Naive thymus-derived CD8-positive, alpha-beta T cell (primary cell): ENCODE data around the gene ZNF333. TPM values are rescaled to one million over a fixed set of nuclear protein-coding genes. Genes with fewer than 3 reads are reported as not detected.
A peak's percentile ranks its signal among the peaks of the same experiment; 100 is the strongest.

ENCODE experiments used
- ATAC-seq, 2 donors: fragments of 150-1000 bp; cut with Tn5 transposase in 1 of 2; sonication (Bioruptor Pico), chemical (Tn5 transposase) in 1 of 2; 1 replicate in 1 of 2; 2 replicates in 1 of 2; pipeline ENCODE4 v1.10.0; 2021; ENCODE audit warnings: mild to moderate bottlenecking in 2 of 2, moderate library complexity in 2 of 2
- POLR2A ChIA-PET: fragments of 350-600 bp; sonication (Branson Sonifier 250); formaldehyde crosslinking; loops from one replicate; lab custom pipeline; 2021; ENCODE audit warnings: antibody characterized with exemption; lab: Charles Lee
- DNase-seq, 10 donors: peaks; one replicate each; pipeline versions ENCODE4 v3.0.0 to v3.0.0-alpha.2; 2020 to 2022
- H3K27ac Mint-ChIP-seq, 10 donors: one replicate each; pipeline ENCODE4 v1.8.0; 2020 to 2022; ENCODE audit warnings: mild to moderate bottlenecking in 10 of 10, mixed read lengths in 10 of 10, moderate library complexity in 4 of 10, inconsistent platforms in 1 of 10
- H3K27me3 Mint-ChIP-seq, 5 donors: one replicate each; pipeline ENCODE4 v1.8.0; 2021 to 2022; ENCODE audit warnings: mixed read lengths in 5 of 5
- H3K36me3 Mint-ChIP-seq, 3 donors: one replicate each; pipeline ENCODE4 v1.8.0; 2020 to 2022; ENCODE audit warnings: mixed read lengths in 3 of 3, mild to moderate bottlenecking in 2 of 3, inconsistent platforms in 1 of 3
- H3K4me1 Mint-ChIP-seq, 4 donors: one replicate each; pipeline ENCODE4 v1.8.0; 2021 to 2022; ENCODE audit warnings: mixed read lengths in 4 of 4
- H3K4me3 Mint-ChIP-seq, 10 donors: one replicate each; pipeline ENCODE4 v1.8.0; 2020 to 2022; ENCODE audit warnings: mild to moderate bottlenecking in 10 of 10, mixed read lengths in 10 of 10, moderate library complexity in 6 of 10, inconsistent platforms in 1 of 10
- H3K9me3 Mint-ChIP-seq, 9 donors: one replicate each; pipeline ENCODE4 v1.8.0; 2020 to 2022; ENCODE audit warnings: mixed read lengths in 9 of 9, mild to moderate bottlenecking in 3 of 9, inconsistent platforms in 1 of 9, moderate library complexity in 1 of 9
- polyA plus RNA-seq, 3 donors: library from polyadenylated mRNA; unstranded; fragments of 300-500 nt; fragmentation: Illumina TruSeq; gene quantifications; one replicate each; pipeline ENCODE4 v1.2.3, GENCODE V29; 2021
- total RNA-seq, 8 experiments: library from RNA in 2 of 8; stranded (reverse) in 2 of 8; gene quantifications; one replicate each; pipeline ENCODE4 v1.2.3 and lab custom pipeline; 2021 to 2026

The ZNF333 gene
- total and polyA plus RNA-seq, 5 experiments from 2014 or later: 7.6 to 41.5 (median 8.1) TPM

GRCh38 chr19:14703833-14704232, 14.0 kb downstream of the ZNF333 start:
- H3K9me3 Mint-ChIP-seq: peaks cover 0 to 2% (median 0%) of the 10 kb centered on the region in 9 donors
- H3K27me3 Mint-ChIP-seq: no peaks in the 10 kb centered on the region
- POLR2A ChIA-PET: no interaction called here
- peaks cover 16 to 89% (median 87%) of the 10 kb centered on the region in 3 donors for H3K36me3 Mint-ChIP-seq
- DNase-seq (no peak), ATAC-seq (no peak)
- H3K4me1 Mint-ChIP-seq: peaks cover 0 to 3% (median 0%) of the 10 kb centered on the region in 4 donors
- H3K4me3 Mint-ChIP-seq: no peak overlapping the region
- H3K27ac Mint-ChIP-seq: no peak overlapping the region

DNA sequence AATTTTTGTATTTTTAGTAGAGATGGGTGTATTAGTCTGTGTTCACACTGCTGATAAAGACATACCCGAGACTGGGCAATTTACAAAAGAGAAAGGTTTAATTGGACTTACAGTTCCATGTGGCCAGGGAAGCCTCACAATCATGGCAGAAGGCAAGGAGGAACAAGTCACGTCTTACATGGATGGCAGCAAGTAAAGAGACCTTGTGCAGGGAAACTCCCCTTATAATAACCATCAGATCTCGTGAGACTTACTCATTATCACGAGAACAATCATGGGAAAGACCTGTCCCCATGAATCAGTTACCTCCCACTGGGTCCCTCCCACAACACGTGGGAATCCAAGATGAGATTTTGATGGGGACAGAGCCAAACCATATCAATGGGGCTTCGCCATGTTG, 14.6 kb downstream of the ZNF333 start:
- H3K9me3 Mint-ChIP-seq: peaks cover 0 to 2% (median 0%) of the 10 kb centered on the region in 9 donors
- no peaks in the 10 kb centered on the region for H3K27me3 Mint-ChIP-seq
- no peak for DNase-seq
- peaks cover 22 to 90% (median 88%) of the 10 kb centered on the region in 3 donors for H3K36me3 Mint-ChIP-seq
- H3K27ac Mint-ChIP-seq: peak overlapping the region in 1 of 10 donors; percentile 57
- no peak for ATAC-seq
- no peak overlapping the region for H3K4me3 Mint-ChIP-seq
- POLR2A ChIA-PET: no interaction called here
- H3K4me1 Mint-ChIP-seq: peaks cover 0 to 3% (median 0%) of the 10 kb centered on the region in 4 donors

DNA sequence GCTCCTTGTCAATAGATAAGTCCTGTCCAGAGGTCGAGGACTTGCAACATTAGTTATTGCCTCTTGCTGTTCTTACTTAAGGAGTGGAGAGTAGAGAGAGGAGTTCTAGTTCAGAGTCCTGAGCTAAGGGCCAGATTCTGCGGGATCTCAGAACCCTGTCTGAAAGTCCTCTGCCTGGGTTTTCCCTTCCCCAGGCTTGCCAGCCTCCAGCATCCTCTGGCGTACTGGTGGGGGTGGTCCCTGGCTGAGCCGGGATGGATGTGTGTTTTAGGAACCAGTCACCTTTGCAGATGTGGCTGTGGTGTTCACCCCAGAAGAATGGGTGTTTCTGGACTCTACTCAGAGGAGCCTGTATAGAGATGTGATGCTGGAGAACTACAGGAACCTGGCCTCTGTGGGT, 26.0 kb downstream of the ZNF333 start:
- ATAC-seq (no peak), DNase-seq (no peak)
- Mint-ChIP-seq H3K27ac (no peak overlapping the region), H3K4me3 (no peak overlapping the region), H3K27me3 (no peaks in the 10 kb centered on the region), H3K4me1 (peaks cover 0 to 2% (median 0%) of the 10 kb centered on the region in 4 donors), H3K36me3 (peaks cover 74 to 98% (median 95%) of the 10 kb centered on the region in 3 donors), H3K9me3 (peaks cover 22 to 94% (median 51%) of the 10 kb centered on the region in 9 donors)
- POLR2A ChIA-PET: no interaction called here

DNA sequence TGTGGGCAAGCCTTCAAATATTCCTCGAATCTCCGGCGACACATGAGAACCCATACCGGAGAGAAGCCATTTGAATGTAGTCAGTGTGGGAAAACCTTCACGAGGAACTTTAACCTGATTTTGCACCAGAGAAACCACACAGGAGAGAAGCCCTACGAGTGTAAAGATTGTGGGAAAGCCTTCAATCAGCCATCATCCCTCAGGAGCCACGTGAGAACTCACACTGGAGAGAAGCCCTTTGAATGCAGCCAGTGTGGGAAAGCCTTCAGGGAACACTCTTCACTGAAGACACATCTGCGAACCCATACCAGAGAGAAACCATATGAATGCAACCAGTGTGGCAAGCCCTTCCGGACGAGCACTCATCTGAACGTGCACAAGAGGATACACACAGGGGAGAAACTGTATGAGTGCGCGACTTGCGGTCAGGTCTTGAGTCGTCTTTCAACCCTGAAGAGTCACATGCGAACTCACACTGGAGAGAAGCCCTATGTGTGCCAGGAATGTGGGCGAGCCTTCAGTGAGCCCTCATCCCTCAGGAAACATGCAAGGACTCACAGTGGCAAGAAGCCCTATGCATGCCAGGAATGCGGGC, 28.8 kb downstream of the ZNF333 start:
- DNase-seq (no peak), ATAC-seq (no peak)
- Mint-ChIP-seq H3K4me3 (peak overlapping the region in 1 of 10 donors; percentile 10), H3K4me1 (no peaks in the 10 kb centered on the region), H3K27ac (no peak overlapping the region), H3K27me3 (no peaks in the 10 kb centered on the region), H3K9me3 (peaks cover 10 to 100% (median 52%) of the 10 kb centered on the region in 9 donors), H3K36me3 (peaks cover 76 to 96% (median 86%) of the 10 kb centered on the region in 3 donors)
- POLR2A ChIA-PET: no interaction called here

- DNase-seq (no peak), ATAC-seq (no peak)
- Mint-ChIP-seq H3K4me3 (no peak overlapping the region), H3K36me3 (peaks cover 74 to 96% (median 80%) of the 10 kb centered on the region in 3 donors), H3K9me3 (peaks cover 5 to 100% (median 51%) of the 10 kb centered on the region in 9 donors), H3K27me3 (no peaks in the 10 kb centered on the region), H3K27ac (no peak overlapping the region), H3K4me1 (no peaks in the 10 kb centered on the region)
- POLR2A ChIA-PET: no interaction called here
Observed at GRCh38 chr19:14719162-14719561, 29.3 kb downstream of the ZNF333 start.

- Mint-ChIP-seq H3K27ac (no peak overlapping the region), H3K27me3 (no peaks in the 10 kb centered on the region), H3K4me3 (peak overlapping the region in 1 of 10 donors; percentile 12), H3K36me3 (peaks cover 51 to 84% (median 73%) of the 10 kb centered on the region in 3 donors), H3K9me3 (peaks cover 12 to 100% (median 52%) of the 10 kb centered on the region in 9 donors), H3K4me1 (no peaks in the 10 kb centered on the region)
- ATAC-seq: no peak
- no peak for DNase-seq
- POLR2A ChIA-PET: no interaction called here
Observed at GRCh38 chr19:14722127-14722526, 32.3 kb downstream of the ZNF333 start.

DNA sequence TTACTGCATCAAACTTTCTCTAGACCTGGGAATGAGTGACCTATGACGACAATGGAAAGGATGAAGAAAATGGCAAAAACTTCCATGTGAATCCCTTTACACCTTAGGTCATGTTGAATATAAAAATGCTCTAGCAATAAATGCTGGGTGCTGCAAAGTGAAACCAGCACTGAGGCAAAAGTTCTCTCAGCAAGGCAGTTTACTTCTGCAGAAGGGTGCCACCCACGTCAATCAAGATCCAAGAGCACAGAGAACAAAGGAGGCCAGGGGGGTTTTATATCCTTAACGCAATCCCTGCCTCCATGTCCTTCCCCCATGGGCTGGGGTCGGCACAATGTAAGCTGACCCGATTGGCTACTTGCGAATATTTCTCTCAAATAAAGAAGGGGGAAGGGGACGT, 38.7 kb downstream of the ZNF333 start:
- POLR2A ChIA-PET: no interaction called here
- ATAC-seq (no peak), DNase-seq (no peak)
- Mint-ChIP-seq H3K4me3 (no peak overlapping the region), H3K9me3 (peaks cover 15 to 84% (median 47%) of the 10 kb centered on the region in 9 donors), H3K4me1 (no peaks in the 10 kb centered on the region), H3K27ac (no peak overlapping the region), H3K36me3 (peaks cover 2 to 49% (median 30%) of the 10 kb centered on the region in 3 donors), H3K27me3 (peaks cover 0 to 6% (median 2%) of the 10 kb centered on the region in 5 donors)

DNA sequence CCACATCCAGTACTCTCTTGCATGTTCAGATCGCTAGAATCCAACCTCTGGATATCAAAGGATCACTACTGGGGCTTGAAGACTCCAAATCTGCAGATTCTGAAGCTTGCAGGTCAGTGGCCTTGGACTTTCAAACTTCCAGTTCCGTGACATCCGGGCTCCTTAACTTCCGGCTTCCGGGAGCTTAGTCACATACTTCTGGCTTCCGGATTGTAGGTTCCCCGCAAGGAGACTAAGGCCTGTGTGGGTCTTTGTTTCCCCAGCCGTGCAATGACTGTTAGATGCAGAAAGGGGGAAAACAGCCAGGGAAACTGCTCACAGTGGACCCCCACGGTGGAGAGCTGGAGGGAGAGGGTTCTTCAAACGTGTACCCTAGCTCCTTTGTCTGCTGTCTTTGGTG, 41.4 kb downstream of the ZNF333 start:
- H3K36me3 Mint-ChIP-seq: peaks cover 2 to 33% (median 16%) of the 10 kb centered on the region in 3 donors
- H3K27ac Mint-ChIP-seq: no peak overlapping the region
- H3K4me1 Mint-ChIP-seq: no peaks in the 10 kb centered on the region
- peaks cover 11 to 58% (median 37%) of the 10 kb centered on the region in 9 donors for H3K9me3 Mint-ChIP-seq
- peaks cover 0 to 6% (median 2%) of the 10 kb centered on the region in 5 donors for H3K27me3 Mint-ChIP-seq
- DNase-seq (no peak), ATAC-seq (no peak)
- POLR2A ChIA-PET: no interaction called here
- H3K4me3 Mint-ChIP-seq: no peak overlapping the region

GRCh38 chr19:14732510-14732909, 42.7 kb downstream of the ZNF333 start:
- no peak overlapping the region for H3K4me3 Mint-ChIP-seq
- ATAC-seq (no peak), DNase-seq (no peak)
- POLR2A ChIA-PET: no interaction called here
- H3K27ac Mint-ChIP-seq: no peak overlapping the region
- H3K27me3 Mint-ChIP-seq: peaks cover 0 to 6% (median 2%) of the 10 kb centered on the region in 5 donors
- peaks cover 2 to 26% (median 10%) of the 10 kb centered on the region in 3 donors for H3K36me3 Mint-ChIP-seq
- H3K4me1 Mint-ChIP-seq: no peaks in the 10 kb centered on the region
- peaks cover 7 to 45% (median 26%) of the 10 kb centered on the region in 9 donors for H3K9me3 Mint-ChIP-seq

GRCh38 chr19:14733574-14733973, 43.7 kb downstream of the ZNF333 start:
- POLR2A ChIA-PET: no interaction called here
- peaks cover 2 to 21% (median 10%) of the 10 kb centered on the region in 3 donors for H3K36me3 Mint-ChIP-seq
- no peak for ATAC-seq
- DNase-seq: no peak
- H3K4me1 Mint-ChIP-seq: no peaks in the 10 kb centered on the region
- H3K27me3 Mint-ChIP-seq: peaks cover 0 to 6% (median 2%) of the 10 kb centered on the region in 5 donors
- H3K27ac Mint-ChIP-seq: no peak overlapping the region
- peaks cover 3 to 34% (median 19%) of the 10 kb centered on the region in 9 donors for H3K9me3 Mint-ChIP-seq
- H3K4me3 Mint-ChIP-seq: no peak overlapping the region

DNA sequence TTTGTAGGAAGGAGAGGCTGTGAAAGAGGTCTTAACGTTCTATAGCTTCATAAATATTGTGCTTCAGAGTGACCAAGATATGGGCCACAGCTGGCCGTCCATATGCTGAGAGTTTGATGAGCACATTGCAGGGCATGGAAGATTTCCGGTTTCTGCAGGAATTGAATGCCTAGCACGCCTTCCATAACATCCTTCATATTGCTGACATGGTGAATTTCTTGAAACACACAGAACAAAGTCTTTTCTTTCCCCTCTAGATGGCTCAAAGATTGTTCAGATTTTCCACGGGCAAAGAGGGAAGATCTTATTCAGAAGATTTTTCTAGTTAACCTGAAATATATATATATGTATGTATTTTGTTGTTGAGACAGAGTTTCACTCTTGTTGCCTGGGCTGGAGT, 46.1 kb downstream of the ZNF333 start:
- H3K27ac Mint-ChIP-seq: no peak overlapping the region
- H3K4me3 Mint-ChIP-seq: no peak overlapping the region
- H3K27me3 Mint-ChIP-seq: peaks cover 0 to 4% (median 3%) of the 10 kb centered on the region in 5 donors
- ATAC-seq (no peak), DNase-seq (no peak)
- no peaks in the 10 kb centered on the region for H3K4me1 Mint-ChIP-seq
- peaks cover 2 to 10% (median 7%) of the 10 kb centered on the region in 3 donors for H3K36me3 Mint-ChIP-seq
- POLR2A ChIA-PET: no interaction called here
- peaks cover 0 to 11% (median 3%) of the 10 kb centered on the region in 9 donors for H3K9me3 Mint-ChIP-seq

GRCh38 chr19:14746886-14747285, 57.0 kb downstream of the ZNF333 start:
- H3K36me3 Mint-ChIP-seq: no peaks in the 10 kb centered on the region
- DNase-seq (no peak), ATAC-seq (no peak)
- no peaks in the 10 kb centered on the region for H3K9me3 Mint-ChIP-seq
- H3K4me3 Mint-ChIP-seq: no peak overlapping the region
- POLR2A ChIA-PET: no interaction called here
- no peaks in the 10 kb centered on the region for H3K27me3 Mint-ChIP-seq
- no peaks in the 10 kb centered on the region for H3K4me1 Mint-ChIP-seq
- no peak overlapping the region for H3K27ac Mint-ChIP-seq

DNA sequence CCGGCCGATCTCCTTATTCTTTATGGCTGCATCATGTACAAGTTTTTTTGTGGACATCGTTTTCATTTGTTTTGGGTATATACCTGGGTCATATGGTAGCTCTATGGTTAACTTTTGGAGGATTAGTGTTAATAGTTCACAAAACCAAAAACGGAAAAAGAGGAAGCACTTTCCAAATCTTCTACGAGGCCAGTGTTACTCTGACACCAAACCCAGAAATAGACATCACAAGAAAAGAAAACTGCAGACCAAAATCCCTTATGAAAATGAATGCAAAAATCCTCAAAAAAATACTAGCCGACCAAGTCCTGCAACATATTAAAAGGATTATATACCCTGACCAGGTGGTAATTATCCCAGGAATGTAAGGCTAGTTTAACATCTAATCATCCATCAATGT, 58.8 kb downstream of the ZNF333 start:
- no peaks in the 10 kb centered on the region for H3K4me1 Mint-ChIP-seq
- H3K36me3 Mint-ChIP-seq: no peaks in the 10 kb centered on the region
- no peak for DNase-seq
- POLR2A ChIA-PET: no interaction called here
- H3K4me3 Mint-ChIP-seq: no peak overlapping the region
- ATAC-seq: no peak
- no peaks in the 10 kb centered on the region for H3K27me3 Mint-ChIP-seq
- no peak overlapping the region for H3K27ac Mint-ChIP-seq
- H3K9me3 Mint-ChIP-seq: no peaks in the 10 kb centered on the region
